ENCODE measurements around the gene SHROOM4. TPM values are rescaled to one million over a fixed set of nuclear protein-coding genes. Genes with fewer than 3 reads are reported as not detected.

SHROOM4 gene
- total RNA-seq, 1 donor from 2014 or later: 6.1 TPM

GRCh38 chrX:50762578-50762977, 51.4 kb downstream of the SHROOM4 start:
- DNase-seq (ENCODE audit: low read depth): no peak
- H3K27me3 ChIP-seq (ENCODE audit: control insufficient read depth, insufficient read depth, low read length): no peaks in the 10 kb centered on the region
- no peak for TF ChIP-seq CTCF (IDR thresholded peaks at IDR 0.05; ENCODE audit: insufficient read depth, low read length, poor library complexity, severe bottlenecking)
- H3K4me3 ChIP-seq (ENCODE audit: low read depth, low read length): no peak overlapping the region
- H3K36me3 ChIP-seq (ENCODE audit: control insufficient read depth, insufficient read depth, low read length): no peaks in the 10 kb centered on the region

- Histone ChIP-seq H3K27me3 (ENCODE audit: control insufficient read depth, insufficient read depth, low read length) (no peaks in the 10 kb centered on the region), H3K36me3 (ENCODE audit: control insufficient read depth, insufficient read depth, low read length) (no peaks in the 10 kb centered on the region), H3K4me3 (ENCODE audit: low read depth, low read length) (no peak overlapping the region)
- DNase-seq (ENCODE audit: low read depth): no peak
- TF ChIP-seq CTCF (IDR thresholded peaks at IDR 0.05; ENCODE audit: insufficient read depth, low read length, poor library complexity, severe bottlenecking): no peak
These were observed 57.7 kb downstream of the SHROOM4 start for GRCh38 chrX:50756276-50756675.

- Histone ChIP-seq H3K4me3 (ENCODE audit: low read depth, low read length) (no peak overlapping the region), H3K36me3 (ENCODE audit: control insufficient read depth, insufficient read depth, low read length) (no peaks in the 10 kb centered on the region), H3K27me3 (ENCODE audit: control insufficient read depth, insufficient read depth, low read length) (no peaks in the 10 kb centered on the region)
- DNase-seq (ENCODE audit: low read depth): no peak
- TF ChIP-seq CTCF (IDR thresholded peaks at IDR 0.05; ENCODE audit: insufficient read depth, low read length, poor library complexity, severe bottlenecking): no peak
These were observed 62.9 kb downstream of the SHROOM4 start for GRCh38 chrX:50751091-50751490.

GRCh38 chrX:50747471-50747900, 66.5 kb downstream of the SHROOM4 start:
- TF ChIP-seq CTCF (IDR thresholded peaks at IDR 0.05; ENCODE audit: insufficient read depth, low read length, poor library complexity, severe bottlenecking): peak; percentile 72
- DNase-seq (ENCODE audit: low read depth): no peak
- Histone ChIP-seq H3K36me3 (ENCODE audit: control insufficient read depth, insufficient read depth, low read length) (no peaks in the 10 kb centered on the region), H3K4me3 (ENCODE audit: low read depth, low read length) (no peak overlapping the region), H3K27me3 (ENCODE audit: control insufficient read depth, insufficient read depth, low read length) (no peaks in the 10 kb centered on the region)

- Histone ChIP-seq H3K36me3 (ENCODE audit: control insufficient read depth, insufficient read depth, low read length) (no peaks in the 10 kb centered on the region), H3K27me3 (ENCODE audit: control insufficient read depth, insufficient read depth, low read length) (no peaks in the 10 kb centered on the region), H3K4me3 (ENCODE audit: low read depth, low read length) (no peak overlapping the region)
- TF ChIP-seq CTCF (IDR thresholded peaks at IDR 0.05; ENCODE audit: insufficient read depth, low read length, poor library complexity, severe bottlenecking): no peak
- no peak for DNase-seq (ENCODE audit: low read depth)
These were observed 77.3 kb downstream of the SHROOM4 start for GRCh38 chrX:50736656-50737055.

GRCh38 chrX:50726296-50726695, 87.7 kb downstream of the SHROOM4 start:
- no peaks in the 10 kb centered on the region for H3K36me3 ChIP-seq (ENCODE audit: control insufficient read depth, insufficient read depth, low read length)
- no peak for TF ChIP-seq CTCF (IDR thresholded peaks at IDR 0.05; ENCODE audit: insufficient read depth, low read length, poor library complexity, severe bottlenecking)
- DNase-seq (ENCODE audit: low read depth): no peak
- no peak overlapping the region for H3K4me3 ChIP-seq (ENCODE audit: low read depth, low read length)
- H3K27me3 ChIP-seq (ENCODE audit: control insufficient read depth, insufficient read depth, low read length): no peaks in the 10 kb centered on the region

All from kidney epithelial cell (primary cell).